A673 (cell line): ENCODE results near the gene REXO1. TPM values are rescaled to one million over a fixed set of nuclear protein-coding genes. Genes with fewer than 3 reads are reported as not detected.
A peak's percentile ranks its signal among the peaks of the same experiment; 100 is the strongest.

Experiments
- BruUV-seq: library from RNA; stranded (reverse); fragments of 400-500 nt; replicated peaks from 2 replicates; lab custom pipeline; 2021; lab: Mats Ljungman, UMichigan
- CTCF ChIA-PET: fragments of 300-600 bp; sonication (Branson Sonifier 250); formaldehyde crosslinking; loops from one replicate; lab custom pipeline; 2022; ENCODE audit warnings: antibody characterized with exemption; lab: Charles Lee
- POLR2A ChIA-PET: fragments of 300-600 bp; sonication (Branson Sonifier 250); formaldehyde crosslinking; loops from one replicate; lab custom pipeline; 2022; ENCODE audit warnings: antibody characterized with exemption; ENCODE audit not compliant: low non-redundant PET; lab: Charles Lee
- DNase-seq: peaks from one replicate; pipeline ENCODE4 v3.0.0-alpha.2; 2015; ENCODE audit warnings: low spot score
- H3K27ac ChIP-seq: fragments of 200-600 bp; sonication (generic); 2 replicates; pipeline ENCODE4 v1.5.1; 2016; ENCODE audit warnings: mixed run types, low read depth, mild to moderate bottlenecking, mixed read lengths, antibody characterized with exemption, low read length; ENCODE audit not compliant: poor library complexity, severe bottlenecking
- H3K27me3 ChIP-seq: fragments of 200-600 bp; sonication (generic); replicated peaks from 2 replicates; pipeline ENCODE4 v1.6.1; 2017; ENCODE audit warnings: mixed run types, low read depth, mild to moderate bottlenecking, mixed read lengths, antibody characterized with exemption, low read length; ENCODE audit not compliant: insufficient read depth, poor library complexity
- H3K36me3 ChIP-seq: fragments of 200-600 bp; sonication (generic); 2 replicates; pipeline ENCODE4 v1.6.1; 2016; ENCODE audit warnings: mixed run types, mild to moderate bottlenecking, mixed read lengths, antibody characterized with exemption, low read length; ENCODE audit not compliant: insufficient read depth, poor library complexity, severe bottlenecking
- H3K4me1 ChIP-seq: fragments of 200-600 bp; sonication (generic); 2 replicates; pipeline ENCODE4 v1.6.1; 2017; ENCODE audit warnings: mixed run types, mild to moderate bottlenecking, mixed read lengths, antibody characterized with exemption, low read length; ENCODE audit not compliant: insufficient read depth, poor library complexity, severe bottlenecking
- H3K4me3 ChIP-seq: fragments of 200-600 bp; sonication (generic); 2 replicates; pipeline ENCODE4 v1.5.1; 2016; ENCODE audit warnings: low read depth, mixed run types, mild to moderate bottlenecking, mixed read lengths, low read length; ENCODE audit not compliant: poor library complexity, severe bottlenecking
- H3K9me3 ChIP-seq: fragments of 200-600 bp; sonication (generic); 2 replicates; pipeline ENCODE4 v1.6.1; 2016; ENCODE audit warnings: mixed run types, low read depth, mild to moderate bottlenecking, mixed read lengths, antibody characterized with exemption, low read length; ENCODE audit not compliant: poor library complexity, severe bottlenecking
- EZH2 ChIP-seq: fragments of 200-600 bp; sonication (generic); IDR thresholded peaks from 2 replicates; pipeline ENCODE4 v1.6.1; 2017; ENCODE audit warnings: borderline replicate concordance, low read depth, mild to moderate bottlenecking, mixed read lengths, antibody characterized with exemption, low read length; ENCODE audit not compliant: poor library complexity, severe bottlenecking
- intact Hi-C: fragments of 100-400 bp; cut with micrococcal nuclease; formaldehyde crosslinking; loops from one replicate; pipeline ENCODE4 v1.10.0; 2022; ENCODE audit not compliant: unreplicated experiment
- total RNA-seq: library from RNA; stranded (reverse); gene quantifications from 2 replicates; pipeline ENCODE4 v1.2.3, GENCODE V29; 2021
- TF ChIP-seq, protein P1 (sequence below): fragments of 300-800, 200-600 bp; sonication (generic); conservative IDR thresholded peaks from 2 replicates; pipeline ENCODE4 v1.5.1; 2017; ENCODE audit warnings: low read depth, mild to moderate bottlenecking, antibody characterized with exemption, low read length, moderate library complexity, mixed read lengths

Gene REXO1
- total RNA-seq, 1 experiment from 2014 or later = 53.0 TPM

DNA sequence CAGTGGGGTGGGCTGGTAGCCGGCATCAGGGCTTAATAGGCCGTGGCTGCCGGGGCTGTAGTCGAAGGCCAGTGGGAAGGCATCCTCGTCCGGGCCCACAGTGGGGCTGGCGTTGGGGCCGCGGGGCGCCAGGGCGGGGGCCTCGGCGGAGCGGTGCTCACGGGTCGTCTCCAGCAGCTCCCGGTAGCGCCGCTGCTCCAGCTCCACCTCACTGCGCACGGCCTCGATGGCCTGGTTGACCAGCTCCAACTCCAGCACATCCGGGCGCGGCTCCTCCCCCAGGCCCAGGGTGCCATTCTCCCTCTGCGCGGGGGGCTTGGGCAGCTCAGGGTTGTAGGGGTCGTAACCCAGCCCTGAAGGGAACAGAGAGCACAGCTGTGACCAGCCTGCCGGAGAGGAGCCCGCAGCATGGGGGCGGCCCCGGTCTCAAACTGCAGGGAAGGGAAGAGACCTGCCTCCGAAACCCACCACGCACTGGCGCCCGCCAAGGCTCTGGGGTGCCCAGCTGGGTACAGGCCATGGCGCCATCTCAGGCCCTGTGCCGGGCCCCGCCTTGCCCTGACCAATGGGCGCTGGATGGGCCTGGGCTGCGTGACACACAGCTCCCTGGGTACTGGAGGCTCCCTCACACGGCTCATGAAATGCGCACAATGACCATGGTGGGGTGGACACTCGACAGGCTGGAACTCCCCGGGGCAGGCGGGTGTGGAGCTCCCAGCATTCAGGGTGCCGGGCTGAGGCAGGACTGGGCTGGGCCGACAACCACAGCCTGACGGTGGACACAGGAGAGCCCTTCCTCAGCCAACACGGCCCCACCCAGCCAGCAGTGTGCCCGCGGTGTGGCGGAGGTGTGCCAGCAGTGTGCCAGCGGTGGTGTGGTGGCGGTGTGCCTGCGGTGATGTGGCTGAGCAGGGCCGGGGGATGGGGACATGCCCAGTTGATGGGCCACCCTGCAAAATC, 19.7 kb downstream of the REXO1 start:
- no peak for TF ChIP-seq EZH2
- TF ChIP-seq, protein P1, sequence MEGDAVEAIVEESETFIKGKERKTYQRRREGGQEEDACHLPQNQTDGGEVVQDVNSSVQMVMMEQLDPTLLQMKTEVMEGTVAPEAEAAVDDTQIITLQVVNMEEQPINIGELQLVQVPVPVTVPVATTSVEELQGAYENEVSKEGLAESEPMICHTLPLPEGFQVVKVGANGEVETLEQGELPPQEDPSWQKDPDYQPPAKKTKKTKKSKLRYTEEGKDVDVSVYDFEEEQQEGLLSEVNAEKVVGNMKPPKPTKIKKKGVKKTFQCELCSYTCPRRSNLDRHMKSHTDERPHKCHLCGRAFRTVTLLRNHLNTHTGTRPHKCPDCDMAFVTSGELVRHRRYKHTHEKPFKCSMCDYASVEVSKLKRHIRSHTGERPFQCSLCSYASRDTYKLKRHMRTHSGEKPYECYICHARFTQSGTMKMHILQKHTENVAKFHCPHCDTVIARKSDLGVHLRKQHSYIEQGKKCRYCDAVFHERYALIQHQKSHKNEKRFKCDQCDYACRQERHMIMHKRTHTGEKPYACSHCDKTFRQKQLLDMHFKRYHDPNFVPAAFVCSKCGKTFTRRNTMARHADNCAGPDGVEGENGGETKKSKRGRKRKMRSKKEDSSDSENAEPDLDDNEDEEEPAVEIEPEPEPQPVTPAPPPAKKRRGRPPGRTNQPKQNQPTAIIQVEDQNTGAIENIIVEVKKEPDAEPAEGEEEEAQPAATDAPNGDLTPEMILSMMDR = no peak
- Histone ChIP-seq H3K9me3 (no peaks in the 10 kb centered on the region), H3K27me3 (no peaks in the 10 kb centered on the region), H3K27ac (no peak overlapping the region), H3K4me1 (no peaks in the 10 kb centered on the region), H3K4me3 (no peak overlapping the region), H3K36me3 (peaks cover 7% of the 10 kb centered on the region)
- ChIA-PET CTCF (no interaction called here), POLR2A (no interaction called here)
- no TSS peak for BruUV-seq
- intact Hi-C loops = no loop called here
- DNase-seq = no peak

DNA sequence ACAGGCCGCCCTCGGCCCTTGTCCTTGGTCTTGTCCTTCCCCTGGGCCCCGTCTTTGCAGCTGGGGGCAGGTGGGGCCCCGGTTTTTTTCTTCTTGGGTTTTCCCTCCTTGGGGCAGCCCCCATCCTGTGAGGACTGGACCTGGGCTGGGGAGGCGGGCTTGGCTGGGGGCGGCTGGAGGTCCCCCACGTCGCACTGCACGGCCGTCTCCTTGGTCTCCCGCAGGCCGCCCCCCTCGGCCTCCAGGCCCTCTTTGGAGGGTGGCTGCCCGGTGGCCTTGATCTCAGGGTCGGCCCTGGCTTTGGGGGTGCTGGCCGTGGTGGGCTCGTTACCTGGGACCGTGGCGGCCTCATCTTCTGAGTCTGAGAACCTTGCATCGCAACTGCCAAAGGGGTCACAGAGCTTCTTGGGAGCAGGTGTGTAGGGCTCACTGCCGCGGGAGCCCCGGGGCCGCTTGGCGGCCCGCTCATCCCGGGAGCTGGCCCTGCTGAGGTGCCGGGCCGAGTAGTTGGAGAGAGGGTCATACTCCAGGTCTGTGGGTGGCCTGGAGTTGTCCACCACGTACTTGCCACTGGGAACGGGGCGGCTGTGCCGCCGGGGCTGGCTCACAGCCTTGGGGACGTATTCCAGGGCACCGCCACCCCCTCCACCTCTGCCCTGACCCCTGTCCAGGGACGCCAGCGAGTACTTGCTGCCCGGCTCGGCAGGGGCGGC, 20.6 kb downstream of the REXO1 start:
- Histone ChIP-seq H3K9me3 (no peaks in the 10 kb centered on the region), H3K27ac (no peak overlapping the region), H3K4me1 (no peaks in the 10 kb centered on the region), H3K27me3 (no peaks in the 10 kb centered on the region), H3K36me3 (peaks cover 11% of the 10 kb centered on the region), H3K4me3 (no peak overlapping the region)
- intact Hi-C loops = no loop called here
- DNase-seq = no peak
- CTCF ChIA-PET = no interaction called here
- TF ChIP-seq, protein P1 = no peak
- no peak for TF ChIP-seq EZH2
- POLR2A ChIA-PET = no interaction called here
- TSS peak; percentile 29 for BruUV-seq

DNA sequence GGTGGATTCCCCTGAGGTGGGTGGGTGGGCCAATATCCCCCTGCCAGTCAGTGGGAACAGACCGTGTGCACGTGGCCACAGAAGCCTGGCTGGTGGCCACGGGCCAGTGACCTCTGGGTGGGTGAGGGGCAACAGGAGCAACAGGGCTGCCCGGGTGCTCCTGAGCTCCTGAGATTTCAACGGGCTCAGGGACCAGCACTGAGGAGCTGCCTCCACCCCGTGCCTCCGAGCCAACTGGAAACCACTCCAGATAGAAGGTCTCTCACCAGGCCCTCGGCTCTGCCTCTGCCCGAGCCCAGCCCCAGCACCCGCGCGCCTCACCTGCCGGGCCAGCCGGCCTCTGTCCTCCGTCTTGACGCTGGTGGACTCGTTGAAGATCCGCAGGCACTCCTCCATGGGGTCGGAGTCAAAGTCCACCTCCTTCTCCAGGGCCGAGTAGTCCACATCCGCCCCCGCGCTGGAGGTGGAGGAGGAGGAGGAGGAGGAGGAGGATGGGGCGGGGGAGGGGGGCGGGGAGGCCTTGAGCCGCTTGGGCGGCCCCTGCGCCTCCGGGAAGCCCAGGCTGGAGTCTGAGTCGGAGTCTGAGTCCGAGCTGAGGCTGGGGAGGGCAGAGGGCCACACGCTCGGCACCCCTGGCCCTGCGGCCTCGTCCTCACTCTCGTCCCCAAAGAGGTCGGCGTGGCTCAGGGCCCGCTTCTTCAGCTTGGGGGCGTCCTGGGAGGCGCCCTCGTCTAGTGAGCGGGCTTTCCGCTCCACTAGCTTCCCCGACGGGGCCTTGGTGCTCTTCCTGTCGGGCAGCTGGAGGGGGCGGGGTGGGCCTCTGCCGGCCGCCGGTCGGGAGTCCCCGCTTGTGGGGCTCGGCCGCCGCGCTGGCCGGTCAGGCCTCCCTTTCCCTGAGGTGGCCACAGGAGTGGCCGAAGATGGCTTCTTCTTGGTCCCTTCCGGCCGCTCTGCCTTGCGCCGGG, 21.4 kb downstream of the REXO1 start:
- intact Hi-C loops = no loop called here
- no TSS peak for BruUV-seq
- ChIA-PET POLR2A (interaction anchor here (0.5 kb wide), 1 partner anchor 584 kb away, joined by 14 read pairs; no protein-coding TSS in a partner anchor), CTCF (interaction anchor here (0.5 to 2.0 kb wide), 17 partner anchors 11 to 1402 kb away, joined by 3 to 23 read pairs (median 5); partner anchors contain the start of gene ATP8B3)
- no peak overlapping the region for H3K4me3 ChIP-seq
- no peaks in the 10 kb centered on the region for H3K27me3 ChIP-seq
- no peaks in the 10 kb centered on the region for H3K4me1 ChIP-seq
- peaks cover 18% of the 10 kb centered on the region for H3K36me3 ChIP-seq
- H3K27ac ChIP-seq = no peak overlapping the region
- H3K9me3 ChIP-seq = no peaks in the 10 kb centered on the region
- DNase-seq = no peak
- TF ChIP-seq, protein P1 = no peak
- no peak for TF ChIP-seq EZH2
